DOHH2 (cell line): ENCODE measurements around the gene CAMTA1.

Experiments
- CTCF ChIP-seq: fragments of 200-600 bp; sonication (generic); IDR thresholded peaks from one replicate; pipeline ENCODE4 v1.5.1; 2014; ENCODE audit warnings: antibody characterized with exemption, mild to moderate bottlenecking, low read depth, low read length; ENCODE audit not compliant: poor library complexity, severe bottlenecking
- EZH2phosphoT487 ChIP-seq: fragments of 200-600 bp; sonication (generic); IDR thresholded peaks from 2 replicates; pipeline ENCODE4 v1.6.1; 2017; ENCODE audit warnings: borderline replicate concordance, mild to moderate bottlenecking, antibody characterized with exemption, low read length, moderate library complexity, mixed read lengths

- TF ChIP-seq CTCF (no peak), EZH2phosphoT487 (no peak)
These were observed 47.4 kb downstream of the CAMTA1 start for GRCh38 chr1:6832531-6833188.
